Loucy (cell line): ENCODE measurements around the gene SNAP25.

Experiments used
- H2AFZ ChIP-seq: fragments of 200-600 bp; sonication (generic); 2 replicates; pipeline ENCODE4 v1.6.0; 2016; ENCODE audit warnings: antibody characterized with exemption, mild to moderate bottlenecking, low read length, moderate library complexity
- H3F3A ChIP-seq: fragments of 200-600 bp; 2 replicates; pipeline ENCODE4 v1.6.0; 2016; ENCODE audit warnings: antibody characterized with exemption, low read depth, mild to moderate bottlenecking
- H3K27me3 ChIP-seq: fragments of 200-600 bp; sonication (generic); 2 replicates; pipeline ENCODE4 v1.6.1; 2014; ENCODE audit warnings: low read length, mild to moderate bottlenecking; ENCODE audit not compliant: insufficient read depth, poor library complexity, severe bottlenecking
- H3K36me3 ChIP-seq: fragments of 200-600 bp; sonication (generic); 2 replicates; pipeline ENCODE4 v1.6.1; 2016; ENCODE audit warnings: low read length; ENCODE audit not compliant: insufficient read depth
- H3K4me1 ChIP-seq: fragments of 200-600 bp; sonication (generic); 2 replicates; pipeline ENCODE4 v1.5.1; 2014; ENCODE audit warnings: low read length, mild to moderate bottlenecking; ENCODE audit not compliant: insufficient read depth, poor library complexity, severe bottlenecking
- H3K4me2 ChIP-seq: fragments of 200-600 bp; sonication (generic); 2 replicates; pipeline ENCODE4 v1.6.0; 2014; ENCODE audit warnings: antibody characterized with exemption, low read length, low read depth, mild to moderate bottlenecking; ENCODE audit not compliant: poor library complexity, severe bottlenecking
- H3K4me3 ChIP-seq: fragments of 200-600 bp; sonication (generic); 2 replicates; pipeline ENCODE4 v1.5.1; 2014; ENCODE audit warnings: low read length, mild to moderate bottlenecking, mixed read lengths; ENCODE audit not compliant: poor library complexity, severe bottlenecking
- H3K79me2 ChIP-seq: fragments of 200-600 bp; sonication (generic); 2 replicates; pipeline ENCODE4 v1.6.1; 2014; ENCODE audit warnings: low read length; ENCODE audit not compliant: insufficient read depth
- H3K9ac ChIP-seq: fragments of 200-600 bp; sonication (generic); 2 replicates; pipeline ENCODE4 v1.6.0; 2014; ENCODE audit warnings: mild to moderate bottlenecking, low read depth, low read length, moderate library complexity; ENCODE audit not compliant: poor library complexity, severe bottlenecking
- H3K9me2 ChIP-seq: fragments of 200-600 bp; sonication (generic); replicated peaks from 2 replicates; pipeline ENCODE4 v1.6.1; 2016; ENCODE audit warnings: low read depth, low read length, mixed read lengths
- H3K9me3 ChIP-seq: fragments of 200-600 bp; sonication (generic); 2 replicates; pipeline ENCODE4 v1.6.1; 2014; ENCODE audit warnings: mild to moderate bottlenecking, antibody characterized with exemption, low read length, low read depth; ENCODE audit not compliant: insufficient read depth
- H4K20me1 ChIP-seq: fragments of 200-600 bp; sonication (generic); 2 replicates; pipeline ENCODE4 v1.6.0; 2014; ENCODE audit warnings: antibody characterized with exemption, low read length, mild to moderate bottlenecking; ENCODE audit not compliant: insufficient read depth, poor library complexity, severe bottlenecking
- EZH2phosphoT487 ChIP-seq: fragments of 200-600 bp; IDR thresholded peaks from 2 replicates; pipeline ENCODE4 v1.6.1; 2018; ENCODE audit warnings: antibody characterized with exemption, mild to moderate bottlenecking, moderate library complexity, borderline replicate concordance
- TF ChIP-seq, protein P1 (sequence below): fragments of 200-600 bp; sonication (generic); conservative IDR thresholded peaks from 2 replicates; pipeline ENCODE4 v1.5.1; 2014; ENCODE audit warnings: mild to moderate bottlenecking, antibody characterized with exemption, low read length

Gene SNAP25

DNA sequence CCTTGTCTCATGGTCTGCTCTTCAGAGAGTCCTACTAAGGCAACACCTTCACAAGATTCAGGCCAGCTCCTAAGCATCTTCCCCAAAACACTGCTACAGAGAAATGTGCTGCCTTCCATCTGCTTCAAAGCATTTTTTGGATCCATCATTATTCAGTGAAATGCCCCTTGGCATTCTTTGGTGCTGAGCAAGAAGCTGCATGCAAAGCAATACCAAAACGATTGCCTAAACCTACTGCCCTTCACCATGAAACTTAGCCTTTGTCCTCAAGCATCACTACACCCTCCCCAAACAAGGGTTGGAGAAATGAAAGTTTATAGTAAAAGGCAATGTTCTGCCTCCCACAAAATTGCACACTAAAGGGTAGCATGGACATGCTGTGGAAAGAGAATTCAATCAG lies 93.5 kb downstream of the SNAP25 start:
- no peak overlapping the region for H3K4me2 ChIP-seq
- no peaks in the 10 kb centered on the region for H3K79me2 ChIP-seq
- TF ChIP-seq, protein P1, sequence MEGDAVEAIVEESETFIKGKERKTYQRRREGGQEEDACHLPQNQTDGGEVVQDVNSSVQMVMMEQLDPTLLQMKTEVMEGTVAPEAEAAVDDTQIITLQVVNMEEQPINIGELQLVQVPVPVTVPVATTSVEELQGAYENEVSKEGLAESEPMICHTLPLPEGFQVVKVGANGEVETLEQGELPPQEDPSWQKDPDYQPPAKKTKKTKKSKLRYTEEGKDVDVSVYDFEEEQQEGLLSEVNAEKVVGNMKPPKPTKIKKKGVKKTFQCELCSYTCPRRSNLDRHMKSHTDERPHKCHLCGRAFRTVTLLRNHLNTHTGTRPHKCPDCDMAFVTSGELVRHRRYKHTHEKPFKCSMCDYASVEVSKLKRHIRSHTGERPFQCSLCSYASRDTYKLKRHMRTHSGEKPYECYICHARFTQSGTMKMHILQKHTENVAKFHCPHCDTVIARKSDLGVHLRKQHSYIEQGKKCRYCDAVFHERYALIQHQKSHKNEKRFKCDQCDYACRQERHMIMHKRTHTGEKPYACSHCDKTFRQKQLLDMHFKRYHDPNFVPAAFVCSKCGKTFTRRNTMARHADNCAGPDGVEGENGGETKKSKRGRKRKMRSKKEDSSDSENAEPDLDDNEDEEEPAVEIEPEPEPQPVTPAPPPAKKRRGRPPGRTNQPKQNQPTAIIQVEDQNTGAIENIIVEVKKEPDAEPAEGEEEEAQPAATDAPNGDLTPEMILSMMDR = no peak
- no peak for TF ChIP-seq EZH2phosphoT487
- 0 out of 2 replicates have a peak, but pooled peaks cover 4% of the 10 kb centered on the region for H3F3A ChIP-seq
- H3K4me1 ChIP-seq = peaks cover 4% of the 10 kb centered on the region
- H4K20me1 ChIP-seq = no peaks in the 10 kb centered on the region
- no peak overlapping the region for H3K9ac ChIP-seq
- no peak overlapping the region for H3K4me3 ChIP-seq
- H3K9me2 ChIP-seq = no peaks in the 10 kb centered on the region
- peaks cover 6% of the 10 kb centered on the region; the same call in 1 of the 2 replicates for H3K9me3 ChIP-seq
- no peaks in the 10 kb centered on the region for H3K36me3 ChIP-seq
- H3K27me3 ChIP-seq = peaks cover 68% of the 10 kb centered on the region
- no peak overlapping the region for H2AFZ ChIP-seq

GRCh38 chr20:10313215-10313614 lies 94.6 kb downstream of the SNAP25 start:
- H2AFZ ChIP-seq = no peak overlapping the region
- peaks cover 68% of the 10 kb centered on the region for H3K27me3 ChIP-seq
- H3K36me3 ChIP-seq = no peaks in the 10 kb centered on the region
- no peak overlapping the region for H3K9ac ChIP-seq
- no peak overlapping the region for H3K4me3 ChIP-seq
- TF ChIP-seq EZH2phosphoT487 = no peak
- TF ChIP-seq, protein P1 = no peak
- H3K9me2 ChIP-seq = no peaks in the 10 kb centered on the region
- peaks cover 8% of the 10 kb centered on the region; the same call in 1 of the 2 replicates for H3K9me3 ChIP-seq
- H3F3A ChIP-seq = no peaks in the 10 kb centered on the region
- H3K79me2 ChIP-seq = no peaks in the 10 kb centered on the region
- H3K4me2 ChIP-seq = no peak overlapping the region
- no peaks in the 10 kb centered on the region for H4K20me1 ChIP-seq
- H3K4me1 ChIP-seq = peaks cover 9% of the 10 kb centered on the region

- H3K9me3 ChIP-seq = peaks cover 8% of the 10 kb centered on the region; the same call in 1 of the 2 replicates
- no peak overlapping the region for H3K4me3 ChIP-seq
- peaks cover 9% of the 10 kb centered on the region for H3K4me1 ChIP-seq
- H2AFZ ChIP-seq = no peak overlapping the region
- peaks cover 66% of the 10 kb centered on the region for H3K27me3 ChIP-seq
- H4K20me1 ChIP-seq = no peaks in the 10 kb centered on the region
- H3K79me2 ChIP-seq = no peaks in the 10 kb centered on the region
- no peak overlapping the region for H3K9ac ChIP-seq
- no peaks in the 10 kb centered on the region for H3F3A ChIP-seq
- H3K36me3 ChIP-seq = no peaks in the 10 kb centered on the region
- TF ChIP-seq, protein P1 = no peak
- TF ChIP-seq EZH2phosphoT487 = no peak
- no peak overlapping the region for H3K4me2 ChIP-seq
- no peaks in the 10 kb centered on the region for H3K9me2 ChIP-seq
These were observed 95.1 kb downstream of the SNAP25 start for GRCh38 chr20:10313701-10314100.
